ENCODE data around the gene TCF25. TPM values are rescaled to one million over a fixed set of nuclear protein-coding genes. Genes with fewer than 3 reads are reported as not detected.

The TCF25 gene
- total RNA-seq, 1 donor from 2014 or later, result 82.6 TPM

DNA sequence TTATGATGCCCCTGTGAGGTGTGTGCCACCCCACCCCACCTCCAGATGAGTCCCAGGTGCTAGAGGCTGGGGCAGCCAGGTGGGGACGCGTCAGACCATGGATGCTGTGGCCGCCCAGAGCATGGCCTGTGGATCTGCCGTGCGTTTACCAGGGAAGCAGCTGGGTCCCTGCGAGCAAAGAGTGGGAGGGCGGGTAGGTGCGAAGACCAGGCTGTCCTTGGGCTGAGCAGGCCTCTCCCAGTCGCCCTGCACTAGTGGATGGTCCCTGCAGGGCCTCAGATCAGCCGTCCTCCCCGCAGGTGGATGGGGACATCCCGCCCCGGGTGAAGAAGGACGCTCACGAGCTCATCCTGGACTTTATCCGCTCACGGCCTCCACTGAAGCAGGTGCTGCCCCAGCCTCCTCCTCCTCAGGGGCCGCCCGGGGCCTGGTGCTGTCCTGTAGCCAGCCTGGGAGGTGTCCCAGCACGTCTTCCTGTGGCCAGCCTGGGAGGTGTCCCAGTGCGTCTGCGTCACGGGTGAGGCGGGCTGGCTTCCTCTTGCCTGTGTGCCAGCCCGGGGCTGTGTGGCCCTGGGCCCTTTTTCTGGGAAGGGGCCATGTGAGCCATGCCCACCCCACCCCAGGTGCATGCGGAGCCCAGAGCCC is 18.0 kb upstream of the TCF25 start:
- TF ChIP-seq, protein P1, sequence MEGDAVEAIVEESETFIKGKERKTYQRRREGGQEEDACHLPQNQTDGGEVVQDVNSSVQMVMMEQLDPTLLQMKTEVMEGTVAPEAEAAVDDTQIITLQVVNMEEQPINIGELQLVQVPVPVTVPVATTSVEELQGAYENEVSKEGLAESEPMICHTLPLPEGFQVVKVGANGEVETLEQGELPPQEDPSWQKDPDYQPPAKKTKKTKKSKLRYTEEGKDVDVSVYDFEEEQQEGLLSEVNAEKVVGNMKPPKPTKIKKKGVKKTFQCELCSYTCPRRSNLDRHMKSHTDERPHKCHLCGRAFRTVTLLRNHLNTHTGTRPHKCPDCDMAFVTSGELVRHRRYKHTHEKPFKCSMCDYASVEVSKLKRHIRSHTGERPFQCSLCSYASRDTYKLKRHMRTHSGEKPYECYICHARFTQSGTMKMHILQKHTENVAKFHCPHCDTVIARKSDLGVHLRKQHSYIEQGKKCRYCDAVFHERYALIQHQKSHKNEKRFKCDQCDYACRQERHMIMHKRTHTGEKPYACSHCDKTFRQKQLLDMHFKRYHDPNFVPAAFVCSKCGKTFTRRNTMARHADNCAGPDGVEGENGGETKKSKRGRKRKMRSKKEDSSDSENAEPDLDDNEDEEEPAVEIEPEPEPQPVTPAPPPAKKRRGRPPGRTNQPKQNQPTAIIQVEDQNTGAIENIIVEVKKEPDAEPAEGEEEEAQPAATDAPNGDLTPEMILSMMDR (IDR thresholded peaks at IDR 0.05; ENCODE audit: borderline replicate concordance), result no peak
- Histone ChIP-seq H3K9me3 (replicated peaks) (no peaks in the 10 kb centered on the region), H3K4me1 (no peaks in the 10 kb centered on the region), H3K36me3 (no peaks in the 10 kb centered on the region), H3K27ac (replicated peaks) (no peak overlapping the region), H3K27me3 (ENCODE audit: low read depth) (no peaks in the 10 kb centered on the region), H3K4me3 (no peak overlapping the region)
- DNase-seq, result no peak
- intact Hi-C loops (cut with micrococcal nuclease), result no loop called here

DNA sequence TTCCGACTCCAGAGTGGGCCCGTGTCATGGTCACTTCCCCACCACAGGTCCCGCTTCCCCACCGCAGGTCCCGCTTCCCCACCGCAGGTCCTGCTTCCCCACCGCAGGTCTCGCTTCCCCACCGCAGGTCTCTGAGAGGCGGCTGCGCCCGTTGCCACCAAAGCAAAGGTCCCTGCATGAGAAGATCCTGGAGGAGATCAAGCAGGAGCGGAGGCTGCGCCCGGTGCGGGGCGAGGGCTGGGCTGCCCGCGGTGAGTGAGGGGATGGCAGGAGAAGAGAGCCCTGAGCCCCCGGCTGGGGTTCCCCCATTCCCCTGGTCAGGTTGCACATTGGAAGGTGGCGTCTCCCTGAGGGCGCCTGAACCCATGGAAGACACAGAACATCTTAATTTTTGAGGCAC is 17.4 kb upstream of the TCF25 start:
- Histone ChIP-seq H3K36me3 (no peaks in the 10 kb centered on the region), H3K9me3 (replicated peaks) (no peaks in the 10 kb centered on the region), H3K27me3 (ENCODE audit: low read depth) (no peaks in the 10 kb centered on the region), H3K27ac (replicated peaks) (no peak overlapping the region), H3K4me1 (no peaks in the 10 kb centered on the region), H3K4me3 (no peak overlapping the region)
- TF ChIP-seq, protein P1 (IDR thresholded peaks at IDR 0.05; ENCODE audit: borderline replicate concordance), result no peak
- no peak for DNase-seq
- intact Hi-C loops (cut with micrococcal nuclease), result no loop called here

DNA sequence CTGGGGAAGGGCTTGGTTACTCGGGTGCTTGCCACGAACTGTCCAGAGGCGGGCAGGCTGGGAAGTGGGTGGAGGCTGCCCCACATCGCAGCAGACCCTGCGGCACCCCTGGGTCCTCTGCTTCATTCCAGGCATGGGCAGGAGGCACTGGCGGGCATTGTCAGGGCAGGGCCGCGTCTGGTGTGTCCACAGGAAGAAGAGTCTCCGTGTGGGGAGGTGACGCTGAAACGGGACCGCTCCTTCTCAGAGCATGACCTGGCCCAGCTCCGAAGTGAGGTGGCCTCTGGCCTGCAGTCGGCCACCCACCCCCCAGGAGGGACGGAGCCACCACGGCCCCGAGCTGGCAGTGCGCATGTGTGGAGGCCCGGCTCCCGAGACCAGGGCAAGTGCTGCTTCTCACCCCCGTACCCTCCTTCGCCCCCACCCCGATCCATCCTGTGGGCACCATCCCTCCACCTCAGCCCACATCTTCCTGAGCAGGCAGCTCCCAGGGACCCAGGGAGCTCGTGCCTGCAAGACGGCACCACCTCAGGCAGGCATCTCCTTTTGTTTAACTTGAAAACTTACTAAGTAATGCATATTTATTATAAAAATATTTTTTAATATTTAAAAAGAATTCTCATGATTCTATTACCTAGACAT is 14.3 kb upstream of the TCF25 start:
- no peak overlapping the region for H3K27ac ChIP-seq (replicated peaks)
- no peaks in the 10 kb centered on the region for H3K36me3 ChIP-seq
- no peak overlapping the region for H3K4me3 ChIP-seq
- peaks cover 14% of the 10 kb centered on the region for H3K4me1 ChIP-seq
- intact Hi-C loops (cut with micrococcal nuclease), result no loop called here
- H3K27me3 ChIP-seq (ENCODE audit: low read depth), result no peaks in the 10 kb centered on the region
- no peak for DNase-seq
- TF ChIP-seq, protein P1 (IDR thresholded peaks at IDR 0.05; ENCODE audit: borderline replicate concordance), result no peak
- no peaks in the 10 kb centered on the region for H3K9me3 ChIP-seq (replicated peaks)

DNA sequence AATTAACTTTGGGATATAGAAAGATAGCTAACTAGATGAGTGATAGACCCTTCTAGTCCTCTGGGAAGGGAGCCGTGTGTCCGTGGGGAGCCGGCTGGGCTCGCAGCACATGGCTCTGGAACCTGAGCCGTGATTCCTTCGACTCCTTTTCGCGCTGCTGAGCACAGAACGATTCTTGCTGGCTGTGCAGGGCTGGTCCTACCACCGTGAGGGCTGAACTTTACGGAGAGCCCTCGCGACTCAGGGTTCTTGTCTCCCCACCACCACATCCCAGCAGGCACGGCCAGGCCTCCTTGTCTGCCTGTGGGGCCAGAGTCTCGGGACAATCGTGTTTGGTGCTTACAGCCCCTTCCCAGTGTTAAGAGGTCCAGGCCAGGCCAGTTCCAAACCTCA is 13.8 kb upstream of the TCF25 start:
- no peak overlapping the region for H3K4me3 ChIP-seq
- H3K9me3 ChIP-seq (replicated peaks), result no peaks in the 10 kb centered on the region
- no peaks in the 10 kb centered on the region for H3K27me3 ChIP-seq (ENCODE audit: low read depth)
- H3K4me1 ChIP-seq, result peaks cover 19% of the 10 kb centered on the region
- TF ChIP-seq, protein P1 (IDR thresholded peaks at IDR 0.05; ENCODE audit: borderline replicate concordance), result no peak
- no peak overlapping the region for H3K27ac ChIP-seq (replicated peaks)
- no peak for DNase-seq
- H3K36me3 ChIP-seq, result no peaks in the 10 kb centered on the region
- intact Hi-C loops (cut with micrococcal nuclease), result no loop called here

DNA sequence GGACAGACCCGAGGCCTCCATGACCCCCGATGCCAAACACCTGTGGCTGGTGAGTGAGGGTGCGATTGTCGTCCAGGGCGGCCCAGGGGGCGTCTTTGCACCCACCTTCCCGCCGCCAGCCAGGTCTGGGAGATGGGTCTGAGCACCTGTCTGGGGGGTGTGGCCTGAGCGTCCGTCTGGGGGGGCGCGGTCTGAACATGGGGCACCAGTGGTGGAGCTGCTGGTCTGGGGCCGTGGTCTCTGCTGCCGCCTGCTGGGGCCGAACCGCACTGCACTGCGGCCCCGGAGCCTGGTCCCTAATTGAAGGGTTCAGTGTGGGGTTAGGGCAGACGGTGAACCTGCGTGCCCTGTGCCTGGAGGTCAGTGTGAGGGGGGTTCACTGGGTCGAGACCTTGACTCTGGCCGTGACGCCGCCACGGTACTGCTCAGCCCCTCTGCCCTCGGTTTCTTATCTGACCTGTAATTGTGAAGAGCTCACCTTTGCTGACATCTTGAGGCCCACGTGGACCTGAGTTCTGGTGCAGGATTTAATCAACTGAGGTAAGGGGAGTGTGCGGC is 12.6 kb upstream of the TCF25 start:
- intact Hi-C loops (cut with micrococcal nuclease), result no loop called here
- no peaks in the 10 kb centered on the region for H3K27me3 ChIP-seq (ENCODE audit: low read depth)
- no peaks in the 10 kb centered on the region for H3K36me3 ChIP-seq
- TF ChIP-seq, protein P1 (IDR thresholded peaks at IDR 0.05; ENCODE audit: borderline replicate concordance), result peak; percentile 99
- no peak overlapping the region for H3K27ac ChIP-seq (replicated peaks)
- peaks cover 24% of the 10 kb centered on the region for H3K4me1 ChIP-seq
- peak; percentile 50 for DNase-seq
- H3K4me3 ChIP-seq, result no peak overlapping the region
- no peaks in the 10 kb centered on the region for H3K9me3 ChIP-seq (replicated peaks)

All from left ventricle myocardium inferior (tissue), 1 donor.